Natural killer cell treated with Interleukin-12 subunit alpha and Interleukin-12 subunit beta and Interleukin-15 and Interleukin-18, amount 100 ng/mL, for 72 hours (primary cell): ENCODE measurements around the gene ZNF677. TPM values are rescaled to one million over a fixed set of nuclear protein-coding genes. Genes with fewer than 3 reads are reported as not detected.
"Not testable (repeated sequence)": the region's sequence is repeated elsewhere in the genome, so short reads cannot be mapped to it uniquely, and the experiment has no call there.

ENCODE experiments used
- ATAC-seq, 2 donors: fragments of 150-1000 bp; cut with Tn5 transposase in 1 of 2; sonication (Bioruptor Pico), chemical (Tn5 transposase) in 1 of 2; 2 replicates each; pipeline ENCODE4 v1.10.0; 2021
- DNase-seq: peaks from one replicate; pipeline ENCODE4 v3.0.0; 2022; ENCODE audit warnings: low spot score
- H3K27ac Mint-ChIP-seq, 2 donors: 1 replicate in 1 of 2; 2 replicates in 1 of 2; pipeline ENCODE4 v1.8.0; 2022; ENCODE audit warnings: mixed read lengths in 2 of 2, mild to moderate bottlenecking in 1 of 2, moderate library complexity in 1 of 2
- H3K27me3 Mint-ChIP-seq, 2 donors: 1 replicate in 1 of 2; 2 replicates in 1 of 2; pipeline ENCODE4 v1.8.0; 2022; ENCODE audit warnings: mixed read lengths in 2 of 2
- H3K36me3 Mint-ChIP-seq: one replicate; pipeline ENCODE4 v1.8.0; 2022; ENCODE audit warnings: mixed read lengths
- H3K4me1 Mint-ChIP-seq, 2 donors: 1 replicate in 1 of 2; 2 replicates in 1 of 2; pipeline ENCODE4 v1.8.0; 2022; ENCODE audit warnings: low read depth in 2 of 2, mixed read lengths in 2 of 2, mild to moderate bottlenecking in 1 of 2
- H3K4me3 Mint-ChIP-seq: one replicate; pipeline ENCODE4 v1.8.0; 2022; ENCODE audit warnings: mixed read lengths
- H3K9me3 Mint-ChIP-seq: 2 replicates; pipeline ENCODE4 v1.8.0; 2022; ENCODE audit warnings: mixed read lengths
- total RNA-seq, 2 donors: library from RNA; stranded (reverse); gene quantifications; one replicate each; pipeline ENCODE4 v1.2.3, GENCODE V29; 2022

The ZNF677 gene
- total RNA-seq, 2 donors from 2014 or later: 2.2 to 11.2 TPM

GRCh38 chr19:53237114-53237777, 17.4 kb downstream of the ZNF677 start:
- Mint-ChIP-seq H3K4me1 (no peaks in the 10 kb centered on the region), H3K27ac (no peak overlapping the region), H3K27me3 (no peaks in the 10 kb centered on the region), H3K9me3 (peaks cover 38% of the 10 kb centered on the region), H3K36me3 (peaks cover 75% of the 10 kb centered on the region), H3K4me3 (no peak overlapping the region)
- DNase-seq (no peak), ATAC-seq (no peak)

GRCh38 chr19:53224606-53225005, 30.1 kb downstream of the ZNF677 start:
- Mint-ChIP-seq H3K27me3 (no peaks in the 10 kb centered on the region), H3K9me3 (peaks cover 20% of the 10 kb centered on the region), H3K4me3 (no peak overlapping the region), H3K4me1 (no peaks in the 10 kb centered on the region), H3K36me3 (peaks cover 44% of the 10 kb centered on the region), H3K27ac (no peak overlapping the region)
- DNase-seq: no peak
- ATAC-seq: no peak

- peaks cover 20% of the 10 kb centered on the region for H3K9me3 Mint-ChIP-seq
- peaks cover 46% of the 10 kb centered on the region for H3K36me3 Mint-ChIP-seq
- H3K27me3 Mint-ChIP-seq, H3K4me1 Mint-ChIP-seq, H3K27ac Mint-ChIP-seq, ATAC-seq, H3K4me3 Mint-ChIP-seq, DNase-seq: not testable (repeated sequence)
Measured at GRCh38 chr19:53222716-53223115, 32.0 kb downstream of the ZNF677 start.

GRCh38 chr19:53212703-53213320, 41.9 kb downstream of the ZNF677 start:
- DNase-seq (no peak), ATAC-seq (no peak)
- Mint-ChIP-seq H3K4me1 (no peaks in the 10 kb centered on the region), H3K27ac (no peak overlapping the region), H3K36me3 (peaks cover 66% of the 10 kb centered on the region), H3K4me3 (no peak overlapping the region), H3K27me3 (no peaks in the 10 kb centered on the region), H3K9me3 (peaks cover 45% of the 10 kb centered on the region)

- H3K27me3 Mint-ChIP-seq, H3K4me1 Mint-ChIP-seq, H3K4me3 Mint-ChIP-seq, ATAC-seq, H3K27ac Mint-ChIP-seq, DNase-seq: not testable (repeated sequence)
- H3K36me3 Mint-ChIP-seq: peaks cover 74% of the 10 kb centered on the region
- H3K9me3 Mint-ChIP-seq: peaks cover 52% of the 10 kb centered on the region
Measured at GRCh38 chr19:53211554-53211953, 43.1 kb downstream of the ZNF677 start.

- no peaks in the 10 kb centered on the region for H3K27me3 Mint-ChIP-seq
- peaks cover 18 to 26% of the 10 kb centered on the region in 2 donors for H3K4me1 Mint-ChIP-seq
- peaks cover 11% of the 10 kb centered on the region for H3K9me3 Mint-ChIP-seq
- DNase-seq (peak; percentile 97), ATAC-seq (peak; percentile 95 to 97)
- H3K4me3 Mint-ChIP-seq: peak overlapping the region; percentile 95
- peak overlapping the region; percentile 90 to 96 for H3K27ac Mint-ChIP-seq
- peaks cover 37% of the 10 kb centered on the region for H3K36me3 Mint-ChIP-seq
Measured at GRCh38 chr19:53196777-53197396, 57.8 kb downstream of the ZNF677 start.

GRCh38 chr19:53195265-53195903, 59.3 kb downstream of the ZNF677 start:
- H3K9me3 Mint-ChIP-seq: peaks cover 7% of the 10 kb centered on the region
- peaks cover 21 to 25% of the 10 kb centered on the region in 2 donors for H3K4me1 Mint-ChIP-seq
- H3K4me3 Mint-ChIP-seq: peak overlapping the region; percentile 13
- peak overlapping the region in 1 of 2 donors; percentile 57 for H3K27ac Mint-ChIP-seq
- peaks cover 29% of the 10 kb centered on the region for H3K36me3 Mint-ChIP-seq
- no peaks in the 10 kb centered on the region for H3K27me3 Mint-ChIP-seq
- ATAC-seq: no peak
- peak; percentile 75 for DNase-seq

GRCh38 chr19:53193535-53194222, 61.0 kb downstream of the ZNF677 start:
- peaks cover 7% of the 10 kb centered on the region for H3K9me3 Mint-ChIP-seq
- H3K27me3 Mint-ChIP-seq: no peaks in the 10 kb centered on the region
- DNase-seq (no peak), ATAC-seq (no peak)
- H3K27ac Mint-ChIP-seq: peak overlapping the region; percentile 84 to 85
- H3K36me3 Mint-ChIP-seq: peaks cover 25% of the 10 kb centered on the region
- H3K4me1 Mint-ChIP-seq: peaks cover 21 to 27% of the 10 kb centered on the region in 2 donors
- H3K4me3 Mint-ChIP-seq: peak overlapping the region; percentile 89

GRCh38 chr19:53192771-53193534, 61.7 kb downstream of the ZNF677 start, which contains the start of gene ZNF665:
TSS of gene ZNF665 (minus strand) at chr19:53193358. CDS start at chr19:53182898, 10,460 bp downstream.
- peak; percentile 86 to 89 for ATAC-seq

GRCh38 chr19:53190253-53190652, 64.4 kb downstream of the ZNF677 start:
- Mint-ChIP-seq H3K4me3 (no peak overlapping the region), H3K36me3 (peaks cover 23% of the 10 kb centered on the region), H3K9me3 (peaks cover 7% of the 10 kb centered on the region), H3K4me1 (peaks cover 14 to 26% of the 10 kb centered on the region in 2 donors), H3K27me3 (no peaks in the 10 kb centered on the region), H3K27ac (no peak overlapping the region)
- no peak for DNase-seq
- ATAC-seq: no peak

More at GRCh38 chr19:53192771-53193534, 61.7 kb downstream of the ZNF677 start, which contains the start of gene ZNF665:
- peak; percentile 94 for DNase-seq
- peak within 1 kb of the TSS; percentile 84 to 85 for H3K27ac Mint-ChIP-seq
- H3K4me1 Mint-ChIP-seq: peaks cover 21 to 27% of the 10 kb centered on the region in 2 donors
- peaks cover 25% of the 10 kb centered on the region for H3K36me3 Mint-ChIP-seq
- peak within 1 kb of the TSS; percentile 89 for H3K4me3 Mint-ChIP-seq
- H3K27me3 Mint-ChIP-seq: no peaks in the 10 kb centered on the region
- peaks cover 7% of the 10 kb centered on the region for H3K9me3 Mint-ChIP-seq

- not testable (repeated sequence) for H3K27ac Mint-ChIP-seq, H3K4me3 Mint-ChIP-seq, H3K27me3 Mint-ChIP-seq, ATAC-seq, H3K9me3 Mint-ChIP-seq, DNase-seq
- Mint-ChIP-seq H3K36me3 (peaks cover 23% of the 10 kb centered on the region), H3K4me1 (peaks cover 10 to 23% of the 10 kb centered on the region in 2 donors)
Measured at GRCh38 chr19:53189691-53190198, 64.9 kb downstream of the ZNF677 start.
